ENCODE data around the gene KCNJ6.

DNA sequence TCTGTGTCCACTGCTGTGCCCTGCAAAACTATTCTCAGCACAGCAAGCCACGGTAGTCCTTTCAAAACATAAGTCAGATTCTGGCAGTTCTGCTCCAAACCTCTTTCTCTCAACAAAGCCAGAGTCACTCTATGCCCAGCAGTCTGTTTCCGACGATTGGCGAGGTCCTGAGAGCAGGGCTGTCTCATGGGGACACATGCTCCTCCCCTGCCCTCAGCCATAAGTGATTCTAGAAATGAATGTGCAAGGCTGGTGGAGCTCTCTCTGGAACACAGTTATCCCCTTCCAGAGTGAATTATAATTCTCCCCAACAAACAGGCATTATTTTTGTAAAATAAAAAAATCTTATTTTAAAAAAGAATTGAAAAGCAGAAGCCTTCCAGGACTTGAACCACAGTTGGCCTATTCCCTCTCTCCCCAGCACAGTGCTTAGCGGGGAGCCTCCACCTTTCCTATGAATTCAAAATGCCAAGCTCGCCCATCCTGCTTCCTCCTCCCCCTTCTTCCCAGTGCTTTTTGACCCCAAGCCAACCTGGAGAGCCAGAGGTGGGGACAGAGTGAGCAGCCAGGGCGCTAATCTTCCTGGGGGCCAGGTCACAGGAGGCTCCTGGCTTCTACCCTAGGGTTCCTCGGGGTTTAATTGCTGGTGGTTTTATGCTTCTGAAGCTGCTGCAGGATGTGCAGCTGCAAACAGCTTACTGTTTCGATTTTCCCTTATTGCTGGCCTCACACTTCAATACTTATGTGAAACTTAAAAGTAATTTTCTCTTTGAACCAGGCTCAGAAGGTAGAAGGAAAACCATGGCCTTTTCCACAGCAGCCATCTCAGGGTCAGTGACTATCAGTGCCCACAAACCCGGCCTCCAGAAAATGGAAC, 41.1 kb downstream of the KCNJ6 start:
- TF ChIP-seq, protein P1, sequence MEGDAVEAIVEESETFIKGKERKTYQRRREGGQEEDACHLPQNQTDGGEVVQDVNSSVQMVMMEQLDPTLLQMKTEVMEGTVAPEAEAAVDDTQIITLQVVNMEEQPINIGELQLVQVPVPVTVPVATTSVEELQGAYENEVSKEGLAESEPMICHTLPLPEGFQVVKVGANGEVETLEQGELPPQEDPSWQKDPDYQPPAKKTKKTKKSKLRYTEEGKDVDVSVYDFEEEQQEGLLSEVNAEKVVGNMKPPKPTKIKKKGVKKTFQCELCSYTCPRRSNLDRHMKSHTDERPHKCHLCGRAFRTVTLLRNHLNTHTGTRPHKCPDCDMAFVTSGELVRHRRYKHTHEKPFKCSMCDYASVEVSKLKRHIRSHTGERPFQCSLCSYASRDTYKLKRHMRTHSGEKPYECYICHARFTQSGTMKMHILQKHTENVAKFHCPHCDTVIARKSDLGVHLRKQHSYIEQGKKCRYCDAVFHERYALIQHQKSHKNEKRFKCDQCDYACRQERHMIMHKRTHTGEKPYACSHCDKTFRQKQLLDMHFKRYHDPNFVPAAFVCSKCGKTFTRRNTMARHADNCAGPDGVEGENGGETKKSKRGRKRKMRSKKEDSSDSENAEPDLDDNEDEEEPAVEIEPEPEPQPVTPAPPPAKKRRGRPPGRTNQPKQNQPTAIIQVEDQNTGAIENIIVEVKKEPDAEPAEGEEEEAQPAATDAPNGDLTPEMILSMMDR (IDR thresholded peaks at IDR 0.05) = no peak
- TF ChIP-seq POLR2A (IDR thresholded peaks at IDR 0.05) = no peak

All from testis (tissue), 2 donors.